Fibroblast of skin of right biceps (primary cell): Measurements from ENCODE around the gene CRABP2.

ENCODE experiments used
- DNase-seq: peaks from one replicate; pipeline ENCODE4 v3.0.0-alpha.2; 2013

The CRABP2 gene

GRCh38 chr1:156689953-156690674, 15.3 kb downstream of the CRABP2 start:
- DNase-seq: peak; percentile 41

GRCh38 chr1:156689035-156689952, 16.1 kb downstream of the CRABP2 start:
- peak; percentile 85 for DNase-seq

- peak; percentile 64 for DNase-seq
Measured at GRCh38 chr1:156684227-156684782, 21.1 kb downstream of the CRABP2 start.

- DNase-seq: no peak
Measured at GRCh38 chr1:156682166-156682890, 23.1 kb downstream of the CRABP2 start.

GRCh38 chr1:156681196-156681960, 24.0 kb downstream of the CRABP2 start:
- DNase-seq: no peak

- no peak for DNase-seq
Measured at GRCh38 chr1:156680056-156680455, 25.3 kb downstream of the CRABP2 start.

GRCh38 chr1:156677616-156678596, 27.5 kb downstream of the CRABP2 start:
- DNase-seq: peak; percentile 83

- peak; percentile 61 for DNase-seq
Measured at GRCh38 chr1:156676820-156677615, 28.4 kb downstream of the CRABP2 start, which contains the start of gene NES. Gene NES (minus strand): TSS chr1:156677407. CDS start chr1:156677264, 143 bp downstream.

GRCh38 chr1:156676114-156676819, 29.1 kb downstream of the CRABP2 start:
- no peak for DNase-seq

GRCh38 chr1:156675210-156676113, 29.9 kb downstream of the CRABP2 start:
- peak; percentile 61 for DNase-seq

- DNase-seq: no peak
Measured at GRCh38 chr1:156673387-156674121, 31.8 kb downstream of the CRABP2 start.

- no peak for DNase-seq
Measured at GRCh38 chr1:156671804-156672203, 33.6 kb downstream of the CRABP2 start.

- DNase-seq: no peak
Measured at GRCh38 chr1:156670791-156671190, 34.6 kb downstream of the CRABP2 start.

GRCh38 chr1:156670359-156670758, 35.0 kb downstream of the CRABP2 start:
- no peak for DNase-seq

- DNase-seq: no peak
Measured at GRCh38 chr1:156669794-156670193, 35.6 kb downstream of the CRABP2 start.

GRCh38 chr1:156668801-156669637, 36.4 kb downstream of the CRABP2 start:
- no peak for DNase-seq
